GM21723 (cell line): ENCODE measurements around the gene MERTK.
"Not testable (repeated sequence)": the region's sequence is repeated elsewhere in the genome, so short reads cannot be mapped to it uniquely, and the experiment has no call there.

Source experiments
- ATAC-seq: cut with Tn5 transposase; IDR thresholded peaks from one replicate; pipeline ENCODE4 v1.9.1; 2021; ENCODE audit warnings: mild to moderate bottlenecking, moderate library complexity; ENCODE audit not compliant: unreplicated experiment

MERTK gene

GRCh38 chr2:111897924-111898702, at the start of gene MERTK:
TSS of gene MERTK (plus strand) at chr2:111898607. CDS start at chr2:111898736, 129 bp downstream.
- peak; percentile 66 for ATAC-seq

DNA sequence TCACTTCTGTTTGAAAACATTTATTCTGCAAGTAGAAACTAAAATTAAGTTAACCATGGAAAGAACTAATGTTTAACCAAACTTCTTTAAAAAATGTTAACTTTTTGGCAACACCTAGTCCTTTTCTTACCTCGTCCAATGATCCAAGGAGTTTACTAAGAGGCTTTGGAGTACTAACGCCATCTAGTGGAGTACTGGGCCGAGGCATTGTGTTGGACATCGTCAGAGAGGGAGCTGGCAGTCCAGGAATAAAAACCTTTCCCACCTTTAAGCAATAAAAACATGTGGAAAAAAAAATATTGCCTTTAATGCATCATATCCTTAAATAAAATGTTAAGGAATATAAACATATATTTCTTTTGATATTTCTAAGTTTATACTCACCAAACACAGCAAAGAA, 47.8 kb upstream of the MERTK start:
- ATAC-seq = not testable (repeated sequence)

DNA sequence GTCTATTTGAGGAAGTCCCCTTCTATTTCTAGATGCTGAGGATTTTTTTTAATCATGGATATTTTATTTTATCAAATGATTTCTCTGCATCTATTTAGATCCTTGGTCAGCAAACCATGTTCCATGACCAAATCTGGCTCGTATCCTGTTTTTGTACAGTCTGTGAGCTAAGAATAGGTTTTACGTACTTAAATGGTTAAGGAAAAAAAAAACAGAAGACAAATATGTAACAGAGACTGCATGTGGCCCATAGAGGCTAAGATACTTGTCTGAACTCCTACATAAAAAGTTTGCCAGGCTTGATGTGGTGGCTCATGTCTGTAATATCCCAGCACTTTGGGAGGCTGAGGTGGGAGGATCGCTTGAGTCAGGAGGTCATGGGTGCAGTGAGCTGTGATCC, 45.9 kb upstream of the MERTK start:
- ATAC-seq = not testable (repeated sequence)

DNA sequence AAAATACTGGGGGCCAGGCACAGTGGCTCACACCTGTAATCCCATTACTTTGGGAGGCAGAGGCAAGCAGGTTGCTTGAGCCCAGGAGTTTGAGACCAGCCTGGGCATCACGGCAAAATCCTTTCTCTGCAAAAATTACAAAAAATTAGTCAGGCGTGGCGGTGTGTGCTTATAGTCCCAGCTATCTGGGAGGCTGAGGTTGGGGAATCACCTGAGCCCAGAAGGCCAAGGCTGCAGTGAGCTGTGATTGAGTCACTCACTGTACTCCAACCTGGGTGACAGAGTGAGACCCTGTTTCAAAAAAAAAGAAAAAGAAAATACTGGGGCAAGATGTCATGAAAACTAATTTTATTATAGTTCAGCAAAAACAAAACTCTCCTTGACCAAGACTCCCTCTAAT, 38.4 kb upstream of the MERTK start:
- not testable (repeated sequence) for ATAC-seq

GRCh38 chr2:111865124-111865523, 33.3 kb upstream of the MERTK start:
- ATAC-seq = not testable (repeated sequence)

DNA sequence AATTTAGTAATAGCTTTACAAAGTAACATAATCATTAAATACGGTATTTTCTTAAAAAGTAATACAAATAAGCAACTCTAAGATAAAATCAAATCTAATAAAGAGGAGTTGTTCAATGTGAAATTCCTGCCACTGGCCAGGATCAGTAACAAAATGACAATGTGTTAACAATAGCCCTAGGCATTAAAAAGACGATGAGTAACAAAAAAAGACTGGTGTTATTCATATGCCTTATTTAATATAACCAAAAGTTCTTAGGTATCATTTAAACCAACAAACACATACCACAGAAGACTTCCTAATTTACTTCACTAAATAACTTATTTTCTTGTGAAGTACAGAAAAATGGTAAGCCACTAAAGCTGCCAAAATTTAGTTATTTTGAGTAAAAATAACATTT, 25.6 kb upstream of the MERTK start:
- not testable (repeated sequence) for ATAC-seq

DNA sequence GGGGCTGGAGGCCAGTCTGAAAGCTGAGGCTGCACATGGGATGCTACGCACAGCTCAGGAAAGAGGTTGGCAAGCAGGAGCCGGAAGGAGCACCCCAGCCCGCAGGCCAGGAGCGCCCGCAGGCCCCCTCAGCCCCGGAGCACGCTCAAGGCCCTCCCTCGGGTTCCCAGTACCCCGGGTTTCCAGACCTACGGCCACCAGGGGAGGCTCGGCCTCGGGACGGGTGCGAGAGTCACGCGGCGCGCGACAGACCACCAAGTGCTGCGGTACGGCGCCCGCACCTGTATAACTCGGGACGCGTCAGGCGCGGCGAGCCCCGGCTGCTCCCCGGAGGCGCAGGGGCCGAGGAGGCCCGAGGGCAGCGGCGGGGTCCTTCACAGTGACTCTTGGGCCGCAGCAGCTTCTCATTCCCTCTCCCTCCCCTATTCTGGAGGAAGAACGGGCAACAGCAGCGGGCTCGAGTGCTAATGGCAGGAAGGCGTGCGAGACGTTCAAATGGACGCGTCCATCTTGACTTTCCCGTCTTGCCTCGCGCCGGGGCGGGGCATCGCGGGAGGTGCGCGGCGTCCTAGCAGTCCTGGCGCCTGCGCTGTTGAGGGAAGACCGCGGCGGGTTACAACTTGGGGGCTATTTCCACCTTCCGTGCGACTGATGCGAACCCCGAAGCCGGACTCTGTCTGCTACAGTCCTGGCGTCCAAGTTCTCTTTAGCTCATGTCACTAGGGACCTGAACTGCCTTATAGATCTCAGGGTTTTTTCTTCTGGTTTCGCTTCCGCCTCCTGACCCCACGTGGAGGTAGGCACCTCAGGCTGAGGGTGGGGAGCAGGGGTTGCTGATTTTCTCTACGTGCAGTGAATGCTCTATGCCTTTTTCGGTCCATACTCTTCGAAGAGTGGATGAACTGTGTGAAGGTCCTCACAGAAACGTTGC, 14.5 kb upstream of the MERTK start, which contains the start of gene ANAPC1:
Gene ANAPC1, minus strand, starts transcription at position 533 of the 931 bp plus-strand sequence. CDS start 3,368 bp downstream, outside the sequence.
- peak; percentile 91 for ATAC-seq

DNA sequence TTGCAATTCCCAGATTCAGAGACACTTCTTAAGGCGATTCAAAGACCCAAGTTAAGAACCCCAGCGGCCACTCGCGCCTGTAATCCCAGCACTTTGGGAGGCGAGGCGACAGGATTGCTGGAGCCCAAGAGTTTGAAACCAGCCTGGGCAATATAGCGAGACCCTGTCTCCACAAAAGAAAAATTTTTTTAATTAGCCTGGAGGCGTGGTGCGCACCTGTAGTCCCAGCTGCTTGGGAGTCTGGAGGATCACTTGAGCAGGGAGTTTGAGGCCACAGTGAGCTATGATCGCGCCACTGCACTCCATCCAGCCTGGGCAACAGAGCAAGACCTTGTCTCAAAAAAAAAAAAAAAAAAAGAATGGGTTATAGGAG, 13.8 kb upstream of the MERTK start:
- peak; percentile 4 for ATAC-seq

DNA sequence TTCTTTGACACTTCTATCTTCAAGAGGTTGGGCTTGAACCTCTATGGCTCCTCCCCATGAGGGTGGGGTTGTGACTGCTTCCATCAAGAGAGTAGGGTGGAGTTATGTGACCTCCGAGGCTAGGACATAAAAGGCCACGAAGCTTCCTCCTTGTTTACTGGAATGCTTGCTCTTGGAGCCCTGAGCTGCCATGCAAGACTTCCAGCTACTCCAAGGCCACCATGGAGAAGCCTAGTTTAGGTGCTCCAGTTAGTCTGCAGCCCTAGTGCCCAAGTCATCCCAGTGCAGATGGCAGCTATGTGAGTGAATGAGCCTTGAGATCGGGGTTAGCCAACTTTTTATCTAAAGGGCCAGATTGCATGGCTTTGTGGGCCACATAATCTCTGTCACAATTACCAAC, 2.4 kb upstream of the MERTK start:
- no peak for ATAC-seq

DNA sequence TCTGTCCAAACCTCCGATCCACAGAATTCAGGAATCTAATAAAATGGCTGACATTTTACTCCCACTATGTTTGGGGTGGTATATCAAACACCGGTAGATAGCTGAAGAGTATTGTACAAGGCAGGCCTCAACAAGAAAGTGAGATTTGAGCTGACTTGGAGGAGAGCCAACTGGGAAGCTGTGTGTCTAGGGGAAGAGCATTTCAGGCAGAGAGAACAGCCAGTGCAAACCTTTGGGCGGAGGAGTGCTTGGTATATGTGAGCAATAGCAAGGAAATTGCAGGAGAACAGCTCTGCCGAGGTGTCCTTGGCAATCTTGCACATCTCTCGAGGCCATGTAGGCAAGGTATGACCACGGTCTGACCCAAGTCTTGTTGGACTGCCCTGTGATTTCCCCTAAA, 1.8 kb upstream of the MERTK start:
- no peak for ATAC-seq

DNA sequence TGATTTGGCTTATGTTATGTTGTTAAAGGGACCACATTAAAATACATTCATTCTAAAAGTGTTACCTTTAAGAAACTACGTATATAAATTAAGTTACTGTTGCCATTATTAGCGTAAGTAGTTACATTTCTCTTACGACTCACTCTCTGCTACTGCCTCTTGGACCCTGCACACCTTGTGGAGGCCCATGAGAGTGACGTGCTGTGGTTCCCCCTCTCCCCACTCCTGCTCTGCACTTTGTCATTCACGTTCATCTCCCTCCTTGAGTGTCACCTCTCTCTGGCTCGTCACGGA, 830 bp upstream of the MERTK start:
- peak; percentile 17 for ATAC-seq

GRCh38 chr2:111898703-111899514, 502 bp downstream of the MERTK start:
- no peak for ATAC-seq

DNA sequence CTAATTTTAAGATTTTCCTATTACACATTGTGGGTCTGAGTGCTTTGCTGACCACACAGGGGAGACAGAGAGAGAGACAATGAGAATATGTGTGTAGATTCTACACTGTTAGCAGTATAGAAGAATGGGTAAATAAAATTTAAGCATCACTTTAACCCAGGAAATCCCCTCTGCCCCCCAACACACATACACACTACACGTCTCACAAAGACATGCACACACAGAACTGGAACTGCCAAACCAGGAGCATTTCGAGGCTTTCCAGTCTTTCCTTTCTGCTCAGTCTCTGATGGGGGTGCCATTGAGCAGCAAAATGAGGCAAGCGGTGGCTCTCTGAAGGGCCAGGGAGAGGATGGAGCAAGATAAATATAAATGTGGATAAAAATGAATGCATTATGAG, 2.5 kb downstream of the MERTK start:
- no peak for ATAC-seq

GRCh38 chr2:111903516-111903915, 5.1 kb downstream of the MERTK start:
- ATAC-seq = no peak

- ATAC-seq = no peak
Observed at GRCh38 chr2:111903930-111904439, 5.6 kb downstream of the MERTK start.

DNA sequence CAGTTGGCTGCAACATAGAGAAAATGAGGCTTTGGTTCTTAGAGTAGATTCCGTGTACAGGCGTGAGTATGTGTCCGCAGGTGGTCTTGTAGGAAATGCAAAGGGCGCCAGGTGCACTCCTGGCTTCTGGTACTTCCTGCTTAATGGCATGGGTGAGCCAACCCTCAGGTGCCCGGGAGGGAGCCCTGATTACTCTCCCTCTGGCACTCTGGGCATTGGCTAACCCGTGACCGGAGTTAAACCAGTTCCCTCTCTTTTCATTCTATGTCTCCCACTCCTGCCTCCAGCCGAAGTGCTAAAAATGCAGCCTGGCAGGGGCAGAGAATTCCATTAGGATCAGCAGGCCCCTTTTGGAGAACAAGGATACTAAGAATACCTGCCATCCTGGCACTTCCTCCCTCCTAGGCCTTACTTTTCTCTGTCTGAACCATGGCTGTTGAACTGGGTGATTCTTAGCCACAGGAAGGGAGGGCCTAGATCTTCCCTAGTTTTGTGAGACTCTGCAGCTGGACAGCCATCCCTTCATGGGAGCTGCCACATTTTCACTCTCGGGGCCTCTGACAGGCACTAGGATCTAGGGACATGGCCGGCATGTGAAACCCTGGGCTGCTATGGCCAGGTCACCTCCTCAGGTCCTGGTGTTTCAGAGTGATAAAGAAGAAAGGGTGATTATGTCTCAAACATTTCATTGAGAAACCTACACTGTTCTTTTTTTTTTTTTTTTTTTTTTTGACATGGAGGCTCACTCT, 6.5 kb downstream of the MERTK start:
- ATAC-seq = no peak

- not testable (repeated sequence) for ATAC-seq
Observed at GRCh38 chr2:111905475-111905869, 7.1 kb downstream of the MERTK start.

DNA sequence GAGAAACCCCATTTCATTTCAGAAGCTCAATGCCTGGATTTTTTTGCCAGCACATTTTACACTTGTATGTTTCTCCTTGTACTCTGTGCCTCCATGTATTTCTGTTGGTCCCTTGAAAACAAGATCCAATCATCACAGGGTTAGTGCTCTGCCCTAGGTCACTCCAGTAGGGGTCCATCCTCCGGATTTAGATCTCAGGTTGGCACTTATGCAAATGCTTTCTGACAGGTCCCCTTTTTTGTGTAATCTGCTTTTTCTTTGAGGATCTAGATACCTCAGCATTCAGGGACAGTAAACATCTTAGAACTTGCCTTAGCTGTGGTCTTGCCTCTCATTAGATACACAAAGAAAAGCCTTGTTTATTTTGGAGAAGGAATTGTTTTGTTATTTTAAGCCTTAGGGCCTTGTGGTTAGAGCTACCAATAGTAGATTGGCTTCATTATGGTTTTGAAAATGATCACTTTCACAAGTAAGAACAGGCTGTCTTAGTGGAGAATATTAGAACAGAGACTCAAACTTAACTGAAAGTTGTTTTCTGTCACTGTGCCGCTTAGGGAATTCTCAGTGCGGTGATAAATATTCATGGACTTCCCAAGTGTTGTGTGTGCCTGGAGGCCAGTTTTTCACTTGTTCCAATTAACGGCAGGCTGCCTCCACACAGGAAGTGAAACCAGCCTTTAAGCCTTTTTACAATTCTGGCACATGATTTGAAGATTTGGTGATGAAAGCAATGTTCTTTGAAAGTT, 7.8 kb downstream of the MERTK start:
- peak; percentile 74 for ATAC-seq

DNA sequence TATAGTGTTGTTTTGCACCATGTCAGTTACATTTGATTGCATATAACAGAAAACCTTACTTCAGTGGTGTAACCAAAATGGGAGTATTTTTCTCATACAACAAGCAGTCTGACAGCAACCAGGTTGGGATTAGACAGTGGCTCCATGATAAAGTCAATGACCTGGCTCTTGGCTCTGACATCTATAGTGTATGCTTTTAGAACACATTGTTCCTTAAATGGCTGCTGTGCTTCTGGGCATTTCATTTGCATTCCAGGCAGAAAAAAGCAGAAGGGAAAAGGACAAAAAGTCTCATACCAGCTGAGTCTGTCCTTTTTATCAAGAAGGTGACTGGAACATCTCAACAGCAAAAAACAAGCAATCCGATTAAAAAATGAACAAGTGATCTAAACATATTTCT, 10.2 kb downstream of the MERTK start:
- no peak for ATAC-seq
